DMS53 treated with DMSO at 0.1 percent for 48 hours (cell line): ENCODE measurements around the gene ITGA1.
A peak's percentile ranks its signal among the peaks of the same experiment; 100 is the strongest.
"Not testable (repeated sequence)": the region's sequence is repeated elsewhere in the genome, so short reads cannot be mapped to it uniquely, and the experiment has no call there.

Experiments
- DNase-seq: peaks from one replicate; lab custom pipeline; 2025; ENCODE audit not compliant: unreplicated experiment; lab: John Stamatoyannopoulos, UW

ITGA1 gene

GRCh38 chr5:52787600-52788504 is at the start of gene ITGA1, which contains the start of gene PELO:
Gene ITGA1 (plus strand): TSS chr5:52787916. CDS start chr5:52788354, 438 bp downstream.
Gene PELO (plus strand): TSS chr5:52787916. CDS start chr5:52800395, 12,479 bp downstream.
- DNase-seq: peak; percentile 89

- DNase-seq: peak; percentile 2
Measured at GRCh38 chr5:52738095-52738506, 49.6 kb upstream of the ITGA1 start.

- DNase-seq: no peak
Measured at GRCh38 chr5:52740007-52740406, 47.7 kb upstream of the ITGA1 start.

- no peak for DNase-seq
Measured at GRCh38 chr5:52743012-52743411, 44.7 kb upstream of the ITGA1 start.

- DNase-seq: no peak
Measured at GRCh38 chr5:52743529-52743928, 44.2 kb upstream of the ITGA1 start.

GRCh38 chr5:52743970-52744369 is 43.7 kb upstream of the ITGA1 start:
- no peak for DNase-seq

GRCh38 chr5:52744867-52745458 is 42.8 kb upstream of the ITGA1 start:
- DNase-seq: not testable (repeated sequence)

- no peak for DNase-seq
Measured at GRCh38 chr5:52746539-52746938, 41.2 kb upstream of the ITGA1 start.

- no peak for DNase-seq
Measured at GRCh38 chr5:52748590-52748989, 39.1 kb upstream of the ITGA1 start.

- no peak for DNase-seq
Measured at GRCh38 chr5:52749666-52750065, 38.0 kb upstream of the ITGA1 start.

- DNase-seq: no peak
Measured at GRCh38 chr5:52751137-52751536, 36.6 kb upstream of the ITGA1 start.

- DNase-seq: no peak
Measured at GRCh38 chr5:52754051-52754450, 33.7 kb upstream of the ITGA1 start.

GRCh38 chr5:52757527-52757926 is 30.2 kb upstream of the ITGA1 start:
- no peak for DNase-seq

GRCh38 chr5:52758014-52758413 is 29.7 kb upstream of the ITGA1 start:
- DNase-seq: no peak

GRCh38 chr5:52759331-52759730 is 28.4 kb upstream of the ITGA1 start:
- no peak for DNase-seq

GRCh38 chr5:52760695-52761366 is 26.9 kb upstream of the ITGA1 start:
- DNase-seq: no peak

- no peak for DNase-seq
Measured at GRCh38 chr5:52767217-52767743, 20.4 kb upstream of the ITGA1 start.

- no peak for DNase-seq
Measured at GRCh38 chr5:52767766-52768480, 19.8 kb upstream of the ITGA1 start.

GRCh38 chr5:52769061-52769460 is 18.7 kb upstream of the ITGA1 start:
- DNase-seq: no peak

- DNase-seq: no peak
Measured at GRCh38 chr5:52770287-52770939, 17.3 kb upstream of the ITGA1 start.
